ENCODE results near the gene HAS3. TPM values are rescaled to one million over a fixed set of nuclear protein-coding genes. Genes with fewer than 3 reads are reported as not detected.
A peak's percentile ranks its signal among the peaks of the same experiment; 100 is the strongest.

Gene HAS3
- total RNA-seq, 1 experiment from 2014 or later: 66.9 TPM

DNA sequence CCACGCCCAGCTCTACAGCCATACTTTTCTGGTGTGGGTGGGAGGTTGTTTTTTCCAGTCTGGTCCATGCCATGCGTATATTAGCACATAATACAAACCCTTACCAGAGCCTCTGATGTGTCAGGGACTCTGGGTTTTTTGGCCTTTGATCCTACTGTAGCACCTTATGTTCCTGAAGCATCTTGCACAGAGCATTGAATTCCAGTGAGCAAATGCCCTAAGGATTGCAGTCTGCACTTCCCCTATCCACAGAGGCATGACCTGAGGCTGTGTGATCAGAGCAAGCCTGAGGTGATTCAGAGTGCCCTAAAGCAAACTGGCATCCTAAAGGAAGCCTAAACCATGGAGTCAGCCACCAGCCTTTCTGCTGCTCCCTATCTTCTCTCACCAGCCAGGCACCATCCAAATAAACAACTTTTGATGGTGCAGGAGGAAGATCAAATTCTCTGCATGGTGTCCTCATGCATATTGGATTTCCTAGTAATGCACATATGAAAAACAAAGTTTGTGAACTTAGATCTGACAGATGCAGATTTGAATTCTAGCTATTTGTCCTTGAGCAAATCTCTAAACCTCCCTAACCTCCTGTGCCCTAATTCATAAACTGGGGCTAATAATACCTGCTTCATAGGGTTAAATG is 41.2 kb upstream of the HAS3 start:
- Mint-ChIP-seq H3K4me3 (no peak overlapping the region), H3K27ac (no peak overlapping the region; the same call in 1 of the 2 replicates), H3K9me3 (no peaks in the 10 kb centered on the region), H3K36me3 (no peaks in the 10 kb centered on the region), H3K4me1 (peaks cover 26% of the 10 kb centered on the region), H3K27me3 (ENCODE audit: low read depth) (peaks cover 8% of the 10 kb centered on the region)
- TF ChIP-seq, protein P1, sequence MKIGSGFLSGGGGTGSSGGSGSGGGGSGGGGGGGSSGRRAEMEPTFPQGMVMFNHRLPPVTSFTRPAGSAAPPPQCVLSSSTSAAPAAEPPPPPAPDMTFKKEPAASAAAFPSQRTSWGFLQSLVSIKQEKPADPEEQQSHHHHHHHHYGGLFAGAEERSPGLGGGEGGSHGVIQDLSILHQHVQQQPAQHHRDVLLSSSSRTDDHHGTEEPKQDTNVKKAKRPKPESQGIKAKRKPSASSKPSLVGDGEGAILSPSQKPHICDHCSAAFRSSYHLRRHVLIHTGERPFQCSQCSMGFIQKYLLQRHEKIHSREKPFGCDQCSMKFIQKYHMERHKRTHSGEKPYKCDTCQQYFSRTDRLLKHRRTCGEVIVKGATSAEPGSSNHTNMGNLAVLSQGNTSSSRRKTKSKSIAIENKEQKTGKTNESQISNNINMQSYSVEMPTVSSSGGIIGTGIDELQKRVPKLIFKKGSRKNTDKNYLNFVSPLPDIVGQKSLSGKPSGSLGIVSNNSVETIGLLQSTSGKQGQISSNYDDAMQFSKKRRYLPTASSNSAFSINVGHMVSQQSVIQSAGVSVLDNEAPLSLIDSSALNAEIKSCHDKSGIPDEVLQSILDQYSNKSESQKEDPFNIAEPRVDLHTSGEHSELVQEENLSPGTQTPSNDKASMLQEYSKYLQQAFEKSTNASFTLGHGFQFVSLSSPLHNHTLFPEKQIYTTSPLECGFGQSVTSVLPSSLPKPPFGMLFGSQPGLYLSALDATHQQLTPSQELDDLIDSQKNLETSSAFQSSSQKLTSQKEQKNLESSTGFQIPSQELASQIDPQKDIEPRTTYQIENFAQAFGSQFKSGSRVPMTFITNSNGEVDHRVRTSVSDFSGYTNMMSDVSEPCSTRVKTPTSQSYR (CRISPR knock-in tag; IDR thresholded peaks at IDR 0.05): no peak
- TF ChIP-seq, protein P2, sequence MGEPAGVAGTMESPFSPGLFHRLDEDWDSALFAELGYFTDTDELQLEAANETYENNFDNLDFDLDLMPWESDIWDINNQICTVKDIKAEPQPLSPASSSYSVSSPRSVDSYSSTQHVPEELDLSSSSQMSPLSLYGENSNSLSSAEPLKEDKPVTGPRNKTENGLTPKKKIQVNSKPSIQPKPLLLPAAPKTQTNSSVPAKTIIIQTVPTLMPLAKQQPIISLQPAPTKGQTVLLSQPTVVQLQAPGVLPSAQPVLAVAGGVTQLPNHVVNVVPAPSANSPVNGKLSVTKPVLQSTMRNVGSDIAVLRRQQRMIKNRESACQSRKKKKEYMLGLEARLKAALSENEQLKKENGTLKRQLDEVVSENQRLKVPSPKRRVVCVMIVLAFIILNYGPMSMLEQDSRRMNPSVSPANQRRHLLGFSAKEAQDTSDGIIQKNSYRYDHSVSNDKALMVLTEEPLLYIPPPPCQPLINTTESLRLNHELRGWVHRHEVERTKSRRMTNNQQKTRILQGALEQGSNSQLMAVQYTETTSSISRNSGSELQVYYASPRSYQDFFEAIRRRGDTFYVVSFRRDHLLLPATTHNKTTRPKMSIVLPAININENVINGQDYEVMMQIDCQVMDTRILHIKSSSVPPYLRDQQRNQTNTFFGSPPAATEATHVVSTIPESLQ (CRISPR knock-in tag; IDR thresholded peaks at IDR 0.05): no peak
- TF ChIP-seq, protein P3, sequence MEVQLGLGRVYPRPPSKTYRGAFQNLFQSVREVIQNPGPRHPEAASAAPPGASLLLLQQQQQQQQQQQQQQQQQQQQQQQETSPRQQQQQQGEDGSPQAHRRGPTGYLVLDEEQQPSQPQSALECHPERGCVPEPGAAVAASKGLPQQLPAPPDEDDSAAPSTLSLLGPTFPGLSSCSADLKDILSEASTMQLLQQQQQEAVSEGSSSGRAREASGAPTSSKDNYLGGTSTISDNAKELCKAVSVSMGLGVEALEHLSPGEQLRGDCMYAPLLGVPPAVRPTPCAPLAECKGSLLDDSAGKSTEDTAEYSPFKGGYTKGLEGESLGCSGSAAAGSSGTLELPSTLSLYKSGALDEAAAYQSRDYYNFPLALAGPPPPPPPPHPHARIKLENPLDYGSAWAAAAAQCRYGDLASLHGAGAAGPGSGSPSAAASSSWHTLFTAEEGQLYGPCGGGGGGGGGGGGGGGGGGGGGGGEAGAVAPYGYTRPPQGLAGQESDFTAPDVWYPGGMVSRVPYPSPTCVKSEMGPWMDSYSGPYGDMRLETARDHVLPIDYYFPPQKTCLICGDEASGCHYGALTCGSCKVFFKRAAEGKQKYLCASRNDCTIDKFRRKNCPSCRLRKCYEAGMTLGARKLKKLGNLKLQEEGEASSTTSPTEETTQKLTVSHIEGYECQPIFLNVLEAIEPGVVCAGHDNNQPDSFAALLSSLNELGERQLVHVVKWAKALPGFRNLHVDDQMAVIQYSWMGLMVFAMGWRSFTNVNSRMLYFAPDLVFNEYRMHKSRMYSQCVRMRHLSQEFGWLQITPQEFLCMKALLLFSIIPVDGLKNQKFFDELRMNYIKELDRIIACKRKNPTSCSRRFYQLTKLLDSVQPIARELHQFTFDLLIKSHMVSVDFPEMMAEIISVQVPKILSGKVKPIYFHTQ (CRISPR knock-in tag; IDR thresholded peaks at IDR 0.05): no peak
- TF ChIP-seq ZNF263 (CRISPR knock-in tag; IDR thresholded peaks at IDR 0.05; ENCODE audit: low read depth): no peak
- TF ChIP-seq NR1H2 (CRISPR knock-in tag; IDR thresholded peaks at IDR 0.05): no peak
- TF ChIP-seq, protein P4, sequence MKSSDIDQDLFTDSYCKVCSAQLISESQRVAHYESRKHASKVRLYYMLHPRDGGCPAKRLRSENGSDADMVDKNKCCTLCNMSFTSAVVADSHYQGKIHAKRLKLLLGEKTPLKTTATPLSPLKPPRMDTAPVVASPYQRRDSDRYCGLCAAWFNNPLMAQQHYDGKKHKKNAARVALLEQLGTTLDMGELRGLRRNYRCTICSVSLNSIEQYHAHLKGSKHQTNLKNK (CRISPR knock-in tag; IDR thresholded peaks at IDR 0.05): no peak
- no peak for TF ChIP-seq ZNF423 (CRISPR knock-in tag; IDR thresholded peaks at IDR 0.05)
- no peak for TF ChIP-seq SOX15 (CRISPR knock-in tag; IDR thresholded peaks at IDR 0.05)
- TF ChIP-seq, protein P5, sequence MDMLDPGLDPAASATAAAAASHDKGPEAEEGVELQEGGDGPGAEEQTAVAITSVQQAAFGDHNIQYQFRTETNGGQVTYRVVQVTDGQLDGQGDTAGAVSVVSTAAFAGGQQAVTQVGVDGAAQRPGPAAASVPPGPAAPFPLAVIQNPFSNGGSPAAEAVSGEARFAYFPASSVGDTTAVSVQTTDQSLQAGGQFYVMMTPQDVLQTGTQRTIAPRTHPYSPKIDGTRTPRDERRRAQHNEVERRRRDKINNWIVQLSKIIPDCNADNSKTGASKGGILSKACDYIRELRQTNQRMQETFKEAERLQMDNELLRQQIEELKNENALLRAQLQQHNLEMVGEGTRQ (CRISPR knock-in tag; IDR thresholded peaks at IDR 0.05): no peak
- TF ChIP-seq GRHL2 (CRISPR knock-in tag; IDR thresholded peaks at IDR 0.05; ENCODE audit: insufficient replicate concordance, severe bottlenecking): no peak
- no peak for TF ChIP-seq OVOL2 (CRISPR knock-in tag; IDR thresholded peaks at IDR 0.05; ENCODE audit: borderline replicate concordance)
- TF ChIP-seq ZNF317 (CRISPR knock-in tag; IDR thresholded peaks at IDR 0.05; ENCODE audit: borderline replicate concordance, low read depth): no peak
- TF ChIP-seq, protein P6, sequence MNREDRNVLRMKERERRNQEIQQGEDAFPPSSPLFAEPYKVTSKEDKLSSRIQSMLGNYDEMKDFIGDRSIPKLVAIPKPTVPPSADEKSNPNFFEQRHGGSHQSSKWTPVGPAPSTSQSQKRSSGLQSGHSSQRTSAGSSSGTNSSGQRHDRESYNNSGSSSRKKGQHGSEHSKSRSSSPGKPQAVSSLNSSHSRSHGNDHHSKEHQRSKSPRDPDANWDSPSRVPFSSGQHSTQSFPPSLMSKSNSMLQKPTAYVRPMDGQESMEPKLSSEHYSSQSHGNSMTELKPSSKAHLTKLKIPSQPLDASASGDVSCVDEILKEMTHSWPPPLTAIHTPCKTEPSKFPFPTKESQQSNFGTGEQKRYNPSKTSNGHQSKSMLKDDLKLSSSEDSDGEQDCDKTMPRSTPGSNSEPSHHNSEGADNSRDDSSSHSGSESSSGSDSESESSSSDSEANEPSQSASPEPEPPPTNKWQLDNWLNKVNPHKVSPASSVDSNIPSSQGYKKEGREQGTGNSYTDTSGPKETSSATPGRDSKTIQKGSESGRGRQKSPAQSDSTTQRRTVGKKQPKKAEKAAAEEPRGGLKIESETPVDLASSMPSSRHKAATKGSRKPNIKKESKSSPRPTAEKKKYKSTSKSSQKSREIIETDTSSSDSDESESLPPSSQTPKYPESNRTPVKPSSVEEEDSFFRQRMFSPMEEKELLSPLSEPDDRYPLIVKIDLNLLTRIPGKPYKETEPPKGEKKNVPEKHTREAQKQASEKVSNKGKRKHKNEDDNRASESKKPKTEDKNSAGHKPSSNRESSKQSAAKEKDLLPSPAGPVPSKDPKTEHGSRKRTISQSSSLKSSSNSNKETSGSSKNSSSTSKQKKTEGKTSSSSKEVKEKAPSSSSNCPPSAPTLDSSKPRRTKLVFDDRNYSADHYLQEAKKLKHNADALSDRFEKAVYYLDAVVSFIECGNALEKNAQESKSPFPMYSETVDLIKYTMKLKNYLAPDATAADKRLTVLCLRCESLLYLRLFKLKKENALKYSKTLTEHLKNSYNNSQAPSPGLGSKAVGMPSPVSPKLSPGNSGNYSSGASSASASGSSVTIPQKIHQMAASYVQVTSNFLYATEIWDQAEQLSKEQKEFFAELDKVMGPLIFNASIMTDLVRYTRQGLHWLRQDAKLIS (CRISPR knock-in tag; IDR thresholded peaks at IDR 0.05; ENCODE audit: borderline replicate concordance): no peak
- no peak for TF ChIP-seq NFATC4 (CRISPR knock-in tag; IDR thresholded peaks at IDR 0.05)
- ATAC-seq (peak; percentile 65), DNase-seq (ENCODE audit: low spot score) (no peak)
- ChIA-PET CTCF (interaction anchor here (0.6 to 1.5 kb wide), 2 partner anchors 48 to 753 kb away, joined by 3 to 4 read pairs; no protein-coding TSS in a partner anchor), POLR2A (interaction anchor here (1.0 kb wide), 1 partner anchor 113 kb away, joined by 3 read pairs; no protein-coding TSS in a partner anchor)
